WERI-Rb-1 (cell line): ENCODE data around the gene ANKS1A.
A peak's percentile ranks its signal among the peaks of the same experiment; 100 is the strongest.

ENCODE experiments used
- DNase-seq: peaks from one replicate; pipeline ENCODE4 v3.0.0-alpha.2; 2020
- H3K27ac ChIP-seq: fragments of 250-450 bp; sonication (Bioruptor Pico); 2 replicates; pipeline ENCODE4 v1.5.1; 2020; ENCODE audit warnings: mild to moderate bottlenecking, moderate library complexity
- H3K27me3 ChIP-seq: fragments of 250-450 bp; sonication (Bioruptor Pico); 2 replicates; pipeline ENCODE4 v1.5.1; 2021; ENCODE audit warnings: mild to moderate bottlenecking, low read depth, moderate library complexity; ENCODE audit not compliant: insufficient read depth, severe bottlenecking
- H3K36me3 ChIP-seq: fragments of 250-450 bp; sonication (Bioruptor Pico); 2 replicates; pipeline ENCODE4 v1.5.1; 2020; ENCODE audit warnings: mild to moderate bottlenecking, moderate library complexity
- H3K4me3 ChIP-seq: 2 replicates; pipeline ENCODE4 v1.5.1; 2011; ENCODE audit warnings: low read depth, mild to moderate bottlenecking, control low read depth, low read length
- H3K9me3 ChIP-seq: fragments of 250-450 bp; sonication (Bioruptor Pico); 2 replicates; pipeline ENCODE4 v1.5.1; 2021; ENCODE audit warnings: mild to moderate bottlenecking, moderate library complexity; ENCODE audit not compliant: severe bottlenecking
- TF ChIP-seq, protein P1 (sequence below): IDR thresholded peaks from 2 replicates; pipeline ENCODE4 v1.5.1; 2011; ENCODE audit warnings: low read depth, mild to moderate bottlenecking, control low read depth, inconsistent platforms, low read length

Gene ANKS1A

DNA sequence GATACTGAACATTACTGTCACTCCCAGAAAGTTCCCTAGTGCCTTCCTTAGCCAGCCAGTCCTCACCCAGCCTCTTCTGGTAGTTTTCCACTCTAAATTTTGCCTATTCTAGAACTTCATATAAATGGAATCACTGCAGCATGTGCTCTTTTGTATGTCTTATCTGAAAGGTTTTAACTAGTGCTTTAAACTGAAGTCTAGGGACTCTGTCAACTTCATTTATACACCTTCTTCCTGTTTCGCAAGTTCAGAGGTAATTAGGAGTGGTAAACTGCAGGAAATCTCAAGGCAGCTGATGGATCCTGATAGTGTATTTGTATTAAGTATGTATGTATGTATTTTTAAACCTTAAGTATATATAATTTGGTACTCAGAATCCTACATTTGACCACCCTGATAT lies 157.8 kb downstream of the ANKS1A start:
- TF ChIP-seq, protein P1, sequence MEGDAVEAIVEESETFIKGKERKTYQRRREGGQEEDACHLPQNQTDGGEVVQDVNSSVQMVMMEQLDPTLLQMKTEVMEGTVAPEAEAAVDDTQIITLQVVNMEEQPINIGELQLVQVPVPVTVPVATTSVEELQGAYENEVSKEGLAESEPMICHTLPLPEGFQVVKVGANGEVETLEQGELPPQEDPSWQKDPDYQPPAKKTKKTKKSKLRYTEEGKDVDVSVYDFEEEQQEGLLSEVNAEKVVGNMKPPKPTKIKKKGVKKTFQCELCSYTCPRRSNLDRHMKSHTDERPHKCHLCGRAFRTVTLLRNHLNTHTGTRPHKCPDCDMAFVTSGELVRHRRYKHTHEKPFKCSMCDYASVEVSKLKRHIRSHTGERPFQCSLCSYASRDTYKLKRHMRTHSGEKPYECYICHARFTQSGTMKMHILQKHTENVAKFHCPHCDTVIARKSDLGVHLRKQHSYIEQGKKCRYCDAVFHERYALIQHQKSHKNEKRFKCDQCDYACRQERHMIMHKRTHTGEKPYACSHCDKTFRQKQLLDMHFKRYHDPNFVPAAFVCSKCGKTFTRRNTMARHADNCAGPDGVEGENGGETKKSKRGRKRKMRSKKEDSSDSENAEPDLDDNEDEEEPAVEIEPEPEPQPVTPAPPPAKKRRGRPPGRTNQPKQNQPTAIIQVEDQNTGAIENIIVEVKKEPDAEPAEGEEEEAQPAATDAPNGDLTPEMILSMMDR: no peak
- no peaks in the 10 kb centered on the region for H3K9me3 ChIP-seq
- H3K27ac ChIP-seq: peak overlapping the region; percentile 97
- DNase-seq: no peak
- no peak overlapping the region for H3K4me3 ChIP-seq
- peaks cover 4% of the 10 kb centered on the region for H3K36me3 ChIP-seq
- H3K27me3 ChIP-seq: no peaks in the 10 kb centered on the region

DNA sequence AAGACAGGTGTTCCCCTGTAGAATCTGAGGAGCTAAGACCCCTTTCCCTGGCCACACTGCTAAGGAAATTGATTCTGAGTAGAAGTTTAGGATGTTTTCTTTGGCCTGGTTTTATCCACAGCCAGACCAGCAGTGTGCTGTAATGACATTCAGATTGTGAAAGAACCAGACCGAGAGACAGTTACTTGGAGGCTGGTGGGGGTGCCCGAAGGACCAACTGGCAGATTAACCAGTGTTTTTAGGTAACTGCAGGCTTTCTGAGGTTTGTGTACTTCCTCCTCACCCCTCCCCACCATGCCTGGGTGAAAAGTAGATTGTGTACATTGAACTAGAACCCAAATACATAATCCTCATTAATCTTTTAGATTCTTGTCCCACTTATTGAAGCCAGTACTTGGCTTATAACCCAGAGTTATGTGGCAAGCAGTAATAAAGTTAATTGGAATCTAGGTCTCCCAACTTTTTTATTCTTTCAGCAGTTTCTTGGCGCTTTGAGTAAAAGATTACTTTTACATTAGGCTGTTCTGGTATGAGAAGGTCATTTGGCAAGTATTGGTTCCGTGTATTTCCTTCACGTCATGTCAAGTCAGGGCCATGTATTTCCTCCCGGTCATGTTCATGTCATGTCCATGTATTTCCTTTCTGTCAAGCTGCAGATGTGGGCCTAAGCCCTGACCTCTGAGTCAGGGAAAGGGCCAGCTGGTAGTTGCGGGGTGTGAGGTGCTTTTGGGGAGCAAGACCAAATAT lies 158.4 kb downstream of the ANKS1A start:
- peak overlapping the region; percentile 26; the same call in 1 of the 2 replicates for H3K4me3 ChIP-seq
- H3K27ac ChIP-seq: peak overlapping the region; percentile 97
- TF ChIP-seq, protein P1: no peak
- H3K36me3 ChIP-seq: peaks cover 7% of the 10 kb centered on the region
- peak; percentile 62 for DNase-seq
- H3K27me3 ChIP-seq: no peaks in the 10 kb centered on the region
- H3K9me3 ChIP-seq: no peaks in the 10 kb centered on the region

DNA sequence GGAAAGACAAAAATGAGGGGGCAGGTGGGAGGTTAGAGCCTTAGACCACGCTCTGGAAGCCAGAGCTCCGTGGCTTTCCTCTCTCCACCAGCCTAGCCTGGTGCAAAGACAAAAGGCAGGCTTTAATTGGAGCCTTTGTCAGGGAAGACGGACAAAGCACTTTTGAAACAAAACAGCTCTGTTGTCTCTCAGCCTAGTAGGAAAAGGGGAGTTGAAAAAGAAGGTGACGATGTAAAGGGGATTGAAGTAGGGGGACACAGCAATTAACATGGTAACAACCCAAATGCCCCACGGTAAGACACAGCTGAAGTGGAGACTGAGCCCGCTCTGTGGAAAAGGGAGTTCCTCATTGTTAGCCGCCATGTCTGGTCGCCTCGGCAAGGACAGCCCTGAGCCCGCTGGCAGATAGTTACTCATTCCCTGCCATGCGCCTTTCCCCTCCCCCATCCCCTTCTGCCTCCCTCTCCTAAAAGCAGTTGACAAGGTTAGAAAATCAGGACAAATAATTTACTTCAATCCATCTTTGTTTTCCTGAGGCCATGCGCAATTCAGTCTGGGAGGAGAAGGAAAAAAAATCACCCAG lies 159.1 kb downstream of the ANKS1A start:
- H3K27ac ChIP-seq: peak overlapping the region; percentile 97
- H3K4me3 ChIP-seq: peak overlapping the region; percentile 26
- peak; percentile 85 for DNase-seq
- H3K36me3 ChIP-seq: peaks cover 7% of the 10 kb centered on the region
- H3K9me3 ChIP-seq: no peaks in the 10 kb centered on the region
- TF ChIP-seq, protein P1: no peak
- no peaks in the 10 kb centered on the region for H3K27me3 ChIP-seq

DNA sequence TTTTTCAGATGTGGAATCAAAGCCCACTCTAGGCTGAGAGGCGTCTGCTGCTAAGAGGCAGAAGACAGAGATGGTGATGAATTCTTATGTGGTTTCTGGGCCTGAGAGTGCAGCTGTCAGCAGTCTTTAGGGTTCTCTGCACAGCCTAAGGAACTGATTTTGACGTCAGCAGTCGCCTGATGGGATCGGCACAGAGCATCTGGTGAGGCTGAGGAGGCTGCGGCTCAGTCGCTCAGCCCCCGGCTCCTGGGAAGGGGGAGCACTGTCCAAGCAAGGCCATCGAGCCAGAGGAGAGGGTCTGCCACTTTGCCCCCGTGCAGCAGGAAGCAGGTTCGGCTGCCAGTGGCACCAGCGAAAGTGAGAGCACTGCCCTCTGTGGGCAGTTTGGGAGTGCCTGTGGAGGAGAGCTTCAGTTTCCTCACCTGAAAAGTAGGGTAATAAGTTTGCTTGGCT lies 159.6 kb downstream of the ANKS1A start:
- TF ChIP-seq, protein P1: peak; percentile 55
- Histone ChIP-seq H3K9me3 (no peaks in the 10 kb centered on the region), H3K27ac (peak overlapping the region; percentile 97), H3K27me3 (no peaks in the 10 kb centered on the region), H3K36me3 (peaks cover 7% of the 10 kb centered on the region), H3K4me3 (peak overlapping the region; percentile 30)
- DNase-seq: peak; percentile 96

DNA sequence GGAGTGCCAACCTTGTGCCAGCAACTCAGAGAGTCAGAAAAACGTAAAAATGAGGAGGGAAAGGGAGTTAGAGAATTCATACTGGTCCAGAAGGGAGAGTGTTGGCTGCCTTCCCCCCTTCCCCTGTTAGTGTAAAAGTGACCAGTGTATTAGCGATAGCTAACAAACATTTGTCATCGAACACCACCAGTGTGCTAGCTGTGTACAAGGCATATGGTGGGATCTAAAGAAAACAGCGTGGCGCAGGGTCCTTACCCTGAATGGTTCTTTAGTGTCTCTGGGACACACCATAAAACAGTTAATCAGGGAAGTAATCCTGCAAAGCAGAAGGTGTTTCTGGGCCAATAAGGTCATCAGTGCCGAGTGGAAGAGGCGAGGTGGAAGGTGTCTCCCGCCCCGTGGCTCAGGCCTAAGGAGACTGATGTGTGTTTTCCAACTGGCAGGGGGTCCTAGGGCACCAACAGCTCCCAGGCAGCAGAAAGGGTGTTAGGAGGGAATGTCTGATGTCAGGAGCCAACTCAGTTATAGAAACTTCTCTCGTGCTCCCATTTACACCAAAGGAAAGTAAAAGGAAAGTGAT lies 160.2 kb downstream of the ANKS1A start:
- peak overlapping the region; percentile 97 for H3K27ac ChIP-seq
- H3K9me3 ChIP-seq: no peaks in the 10 kb centered on the region
- TF ChIP-seq, protein P1: no peak
- H3K4me3 ChIP-seq: peak overlapping the region; percentile 30
- H3K27me3 ChIP-seq: no peaks in the 10 kb centered on the region
- DNase-seq: peak; percentile 91
- H3K36me3 ChIP-seq: peaks cover 7% of the 10 kb centered on the region
